HG03469 (cell line): Measurements from ENCODE around the gene RPL6.
"Not testable (repeated sequence)": the region's sequence is repeated elsewhere in the genome, so short reads cannot be mapped to it uniquely, and the experiment has no call there.

ENCODE experiments used
- ATAC-seq: cut with Tn5 transposase; IDR thresholded peaks from one replicate; pipeline ENCODE4 v1.9.1; 2021; ENCODE audit warnings: mild to moderate bottlenecking, moderate library complexity, moderate number of reproducible peaks; ENCODE audit not compliant: unreplicated experiment

The RPL6 gene

DNA sequence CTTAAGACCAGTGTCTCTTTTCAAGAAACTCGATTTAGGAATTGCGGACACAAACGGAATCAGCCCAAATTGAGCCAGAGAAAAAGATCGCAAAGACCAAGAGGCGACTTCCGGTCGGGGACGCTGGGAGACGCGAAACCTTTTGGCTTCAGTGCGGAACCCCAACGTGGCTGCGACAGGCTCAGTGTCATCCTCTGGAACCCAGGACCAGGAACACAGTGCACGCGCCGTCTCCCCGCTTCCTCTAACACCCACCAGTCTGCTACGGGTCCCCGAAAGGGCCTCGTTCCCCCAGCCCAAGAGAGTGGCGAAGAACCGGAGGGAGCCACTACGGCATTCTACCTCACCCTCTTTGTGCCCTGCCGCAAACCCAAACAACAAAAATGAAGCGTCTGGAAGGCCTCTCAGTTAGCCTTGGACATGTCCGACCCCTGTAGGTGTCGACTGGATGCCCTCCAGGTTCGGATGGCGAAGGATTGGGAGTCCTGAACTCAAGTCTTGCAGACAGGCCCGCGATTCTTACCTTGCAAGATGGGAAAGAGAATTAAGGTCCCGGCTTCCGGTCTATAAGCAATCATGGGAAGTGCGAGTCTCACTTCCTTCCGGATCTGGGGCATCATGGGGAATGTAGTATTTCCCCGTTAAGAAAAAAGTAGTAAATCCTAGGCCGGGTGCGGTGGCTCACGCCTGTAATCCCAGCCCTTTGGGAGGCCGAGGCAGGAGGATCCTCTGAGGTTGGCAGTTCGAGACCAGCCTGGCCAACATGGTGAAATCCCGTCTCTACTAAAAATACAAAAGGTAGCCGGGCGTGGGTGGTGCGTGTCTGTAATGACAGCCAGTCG is at the start of gene RPL6:
Gene RPL6 (minus strand): TSS at position 542 of the 842 bp plus-strand sequence. CDS start 949 bp downstream, outside the sequence.
- ATAC-seq: no peak

- no peak for ATAC-seq
These were observed 49.3 kb upstream of the RPL6 start for GRCh38 chr12:112458751-112459150.

DNA sequence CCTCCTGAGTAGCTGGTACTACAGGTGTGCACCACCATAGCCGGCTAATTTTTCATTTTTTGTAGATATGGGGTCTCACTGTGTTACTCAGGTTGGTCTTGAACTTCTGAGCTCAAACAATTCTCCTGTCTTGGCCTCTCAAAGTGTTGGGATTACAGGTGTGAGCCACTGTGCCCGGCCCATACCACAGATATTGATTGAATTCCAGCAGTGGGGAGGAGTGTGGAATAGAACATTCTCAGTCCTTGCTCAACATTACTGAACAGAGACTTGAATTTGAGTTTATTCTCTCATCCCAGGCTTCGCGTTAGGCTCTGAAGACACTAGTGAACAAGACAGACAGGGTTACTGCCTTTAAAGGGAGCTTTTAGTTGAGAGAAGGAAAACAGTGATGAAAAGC is 48.9 kb upstream of the RPL6 start:
- ATAC-seq: no peak

DNA sequence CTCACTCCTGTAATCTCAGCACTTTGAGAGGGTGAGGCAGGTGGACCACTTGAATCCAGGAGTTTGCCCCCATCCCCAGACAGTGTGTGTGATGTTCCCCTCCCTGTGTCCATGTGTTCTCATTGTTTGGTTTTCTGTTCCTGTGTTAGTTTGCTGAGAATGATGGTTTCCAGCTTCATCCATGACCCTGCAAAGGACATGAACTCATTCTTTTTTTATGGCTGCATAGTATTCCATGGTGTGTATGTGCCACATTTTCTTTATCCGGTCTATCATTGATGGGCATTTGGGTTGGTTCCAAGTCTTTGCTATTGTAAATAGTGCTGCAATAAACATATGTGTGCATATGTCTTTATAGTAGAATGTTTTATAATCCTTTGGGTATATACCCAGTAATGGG is 47.7 kb upstream of the RPL6 start:
- ATAC-seq: not testable (repeated sequence)

GRCh38 chr12:112456029-112456428 is 46.6 kb upstream of the RPL6 start:
- ATAC-seq: no peak

GRCh38 chr12:112450725-112451124 is 41.3 kb upstream of the RPL6 start:
- no peak for ATAC-seq

- not testable (repeated sequence) for ATAC-seq
These were observed 38.8 kb upstream of the RPL6 start for GRCh38 chr12:112448165-112448564.

GRCh38 chr12:112447106-112447505 is 37.7 kb upstream of the RPL6 start:
- ATAC-seq: no peak

DNA sequence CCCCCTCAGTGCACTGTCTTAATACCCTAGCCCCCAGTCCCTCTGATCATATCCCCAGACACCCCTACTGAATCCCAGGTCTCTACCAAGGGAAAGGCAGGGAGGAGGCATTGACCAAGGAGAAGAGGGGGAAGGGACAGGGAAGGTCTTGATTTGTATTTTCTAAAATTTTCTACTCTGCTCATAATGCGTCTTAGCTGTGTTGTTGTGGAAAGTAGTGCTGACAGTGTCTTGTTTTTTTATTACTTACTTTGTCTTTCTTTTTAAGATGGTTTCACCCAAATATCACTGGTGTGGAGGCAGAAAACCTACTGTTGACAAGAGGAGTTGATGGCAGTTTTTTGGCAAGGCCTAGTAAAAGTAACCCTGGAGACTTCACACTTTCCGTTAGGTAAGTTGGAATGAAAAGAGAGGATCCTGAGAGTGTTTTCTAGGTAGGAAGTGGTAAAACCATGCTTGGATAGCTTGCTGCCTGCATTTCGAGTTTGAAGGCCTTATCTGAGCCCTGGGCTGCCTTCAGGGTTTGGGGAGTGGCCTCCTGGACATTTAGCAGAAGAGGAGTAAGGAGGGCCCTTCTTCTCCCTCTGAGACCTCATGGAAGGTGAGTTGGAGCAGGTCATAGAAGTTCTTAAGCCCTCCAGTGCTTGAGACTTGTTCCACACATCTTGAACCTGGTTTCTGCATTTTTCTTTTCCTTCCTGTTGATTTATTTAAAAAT is 36.8 kb upstream of the RPL6 start:
- ATAC-seq: no peak

- ATAC-seq: no peak
These were observed 34.5 kb upstream of the RPL6 start for GRCh38 chr12:112443916-112444315.

DNA sequence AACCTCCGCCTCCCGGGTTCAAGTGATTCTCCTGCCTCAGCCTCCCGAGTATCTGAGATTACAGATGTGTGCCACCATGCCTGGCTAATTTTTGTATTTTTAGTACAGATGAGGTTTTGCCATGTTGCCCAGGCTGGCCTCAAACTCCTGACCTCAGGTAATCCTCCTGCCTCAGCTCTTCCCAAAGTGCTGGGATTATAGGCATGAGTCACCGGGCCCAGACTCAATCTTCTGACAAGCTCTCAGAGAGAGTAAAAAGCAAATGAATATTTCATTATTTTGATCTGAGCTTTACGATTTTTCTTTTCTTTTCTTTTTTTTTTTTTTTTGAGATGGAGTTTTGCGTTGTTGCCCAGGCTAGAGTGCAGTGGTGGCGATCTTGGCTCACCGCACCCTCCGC is 31.2 kb upstream of the RPL6 start:
- ATAC-seq: not testable (repeated sequence)

- ATAC-seq: no peak
These were observed 30.4 kb upstream of the RPL6 start for GRCh38 chr12:112439769-112440168.

DNA sequence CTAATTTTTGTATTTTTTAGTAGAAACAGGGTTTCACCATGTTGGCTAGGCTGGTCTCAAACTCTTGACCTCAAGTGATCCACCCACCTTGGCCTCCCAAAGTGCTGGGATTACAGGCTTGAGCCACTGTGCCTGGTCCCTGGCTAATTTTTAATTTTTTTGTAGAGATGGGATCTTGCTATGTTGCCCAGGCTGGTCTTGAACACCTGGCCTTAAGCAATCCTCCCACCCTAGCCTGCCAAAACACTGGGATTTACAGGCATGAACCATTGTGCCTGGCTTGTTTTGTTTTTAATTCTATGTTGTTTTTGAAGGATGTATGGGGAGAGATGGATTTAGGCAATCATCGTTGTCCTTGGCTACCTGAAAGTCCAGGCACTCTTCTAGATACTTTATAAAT is 29.2 kb upstream of the RPL6 start:
- not testable (repeated sequence) for ATAC-seq

DNA sequence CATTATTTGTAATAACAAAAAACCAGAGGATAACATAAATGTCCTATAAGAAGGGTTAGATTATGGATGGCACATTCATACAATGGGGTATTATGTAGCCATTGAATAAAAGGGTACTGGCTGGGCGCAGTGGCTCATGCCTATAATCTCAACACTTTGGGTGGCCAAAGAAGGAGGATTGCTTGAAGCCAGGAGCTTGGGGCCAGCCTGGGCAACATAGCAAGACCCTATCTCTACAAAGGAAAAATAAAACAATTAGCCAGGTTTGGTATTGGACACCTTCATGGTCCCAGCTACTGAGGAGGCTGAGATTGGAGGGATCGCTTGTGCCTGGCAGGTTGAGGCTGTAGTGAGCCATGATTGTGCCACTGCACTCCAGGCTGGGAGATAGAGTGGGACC is 24.1 kb upstream of the RPL6 start:
- ATAC-seq: no peak

- no peak for ATAC-seq
These were observed 22.6 kb upstream of the RPL6 start for GRCh38 chr12:112431965-112432364.

- ATAC-seq: no peak
These were observed 21.5 kb upstream of the RPL6 start for GRCh38 chr12:112430929-112431328.

DNA sequence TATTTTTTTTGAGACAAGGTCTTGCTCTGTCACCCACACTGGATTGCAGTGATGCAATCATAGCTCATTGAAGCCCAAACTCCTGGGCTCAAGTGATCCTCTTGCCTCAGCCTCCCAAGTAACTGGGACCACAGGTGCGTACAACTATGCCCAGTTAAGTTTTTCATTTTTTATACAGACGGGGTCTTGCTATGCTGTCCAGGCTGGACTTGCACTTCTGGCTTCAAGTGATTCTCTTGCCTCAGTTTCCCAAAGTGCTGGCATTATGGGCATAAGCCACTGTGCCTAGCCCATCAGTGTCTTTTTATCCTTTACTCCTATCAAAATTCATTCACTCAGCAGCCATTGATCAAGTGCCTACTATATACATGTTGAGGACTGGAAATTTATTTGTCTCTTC is 18.4 kb upstream of the RPL6 start:
- no peak for ATAC-seq

GRCh38 chr12:112425582-112426382 is 16.4 kb upstream of the RPL6 start:
- no peak for ATAC-seq

GRCh38 chr12:112424126-112424525 is 14.7 kb upstream of the RPL6 start:
- no peak for ATAC-seq

- ATAC-seq: no peak
These were observed 13.1 kb upstream of the RPL6 start for GRCh38 chr12:112422531-112422930.

DNA sequence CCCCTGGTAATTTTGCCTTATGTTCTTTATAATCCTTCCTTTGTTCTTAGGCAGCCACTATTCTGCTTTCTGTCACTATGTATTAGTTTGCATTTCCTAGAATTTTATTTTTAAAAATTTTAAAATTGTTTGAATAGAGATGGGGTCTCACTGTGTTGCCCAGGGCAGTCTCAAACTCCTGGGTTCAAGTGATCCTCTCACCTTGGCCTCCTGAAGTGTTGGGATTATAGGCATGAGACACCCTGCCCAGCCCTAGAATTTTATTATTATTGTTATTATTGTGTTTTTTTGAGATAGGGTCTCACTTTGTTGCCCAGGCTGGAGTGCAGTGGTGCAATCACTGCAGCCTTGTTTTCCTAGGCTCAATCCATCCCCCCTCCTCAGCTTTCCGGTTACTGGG is 12.0 kb upstream of the RPL6 start:
- no peak for ATAC-seq
